H9 (cell line): ENCODE measurements around the gene PRADC1. TPM values are rescaled to one million over a fixed set of nuclear protein-coding genes. Genes with fewer than 3 reads are reported as not detected.

Experiments used
- DNase-seq: peaks from one replicate; pipeline ENCODE4 v3.0.0-alpha.2; 2017
- H2AFZ ChIP-seq: one replicate; pipeline ENCODE4 v1.6.1; 2013; ENCODE audit warnings: mild to moderate bottlenecking, low read length, control low read depth, moderate library complexity
- H2AK5ac ChIP-seq: 2 replicates; pipeline ENCODE4 v1.6.1; 2013; ENCODE audit warnings: low read length, control low read depth, mixed read lengths; ENCODE audit not compliant: insufficient read length
- H2BK120ac ChIP-seq: one replicate; pipeline ENCODE4 v1.6.1; 2013; ENCODE audit warnings: low read depth, mild to moderate bottlenecking, low read length, control low read depth, inconsistent platforms; ENCODE audit not compliant: poor library complexity, severe bottlenecking
- H2BK12ac ChIP-seq: 2 replicates; pipeline ENCODE4 v1.6.1; 2013; ENCODE audit warnings: low read length, control low read depth, mixed read lengths, low read depth; ENCODE audit not compliant: insufficient read length
- H2BK15ac ChIP-seq: 2 replicates; pipeline ENCODE4 v1.6.1; 2013; ENCODE audit warnings: low read depth, low read length, control low read depth
- H2BK20ac ChIP-seq: one replicate; pipeline ENCODE4 v1.6.1; 2013; ENCODE audit warnings: low read depth, mild to moderate bottlenecking, low read length, control low read depth, inconsistent platforms; ENCODE audit not compliant: poor library complexity, severe bottlenecking
- H2BK5ac ChIP-seq: 2 replicates; pipeline ENCODE4 v1.6.1; 2013; ENCODE audit warnings: low read length, control low read depth, mixed read lengths; ENCODE audit not compliant: insufficient read length
- H3K14ac ChIP-seq: 2 replicates; pipeline ENCODE4 v1.6.1; 2013; ENCODE audit warnings: low read length, control low read depth; ENCODE audit not compliant: insufficient read depth
- H3K18ac ChIP-seq: 2 replicates; pipeline ENCODE4 v1.6.1; 2013; ENCODE audit warnings: low read depth, mild to moderate bottlenecking, mixed read lengths, low read length, control low read depth; ENCODE audit not compliant: insufficient read length
- H3K23ac ChIP-seq: 2 replicates; pipeline ENCODE4 v1.6.1; 2013; ENCODE audit warnings: low read length, control low read depth, mixed read lengths, low read depth; ENCODE audit not compliant: insufficient read length
- H3K23me2 ChIP-seq: 2 replicates; pipeline ENCODE4 v1.6.1; 2013; ENCODE audit warnings: low read depth, mild to moderate bottlenecking, mixed read lengths, low read length, control low read depth; ENCODE audit not compliant: insufficient read length, poor library complexity, severe bottlenecking
- H3K27ac ChIP-seq: 2 replicates; pipeline ENCODE4 v1.5.1; 2013; ENCODE audit warnings: low read length, control low read depth, mixed read lengths, low read depth; ENCODE audit not compliant: insufficient read length
- H3K27me3 ChIP-seq: 2 replicates; pipeline ENCODE4 v1.6.1; 2013; ENCODE audit warnings: low read length, control low read depth, inconsistent platforms; ENCODE audit not compliant: insufficient read depth
- H3K4ac ChIP-seq: 2 replicates; pipeline ENCODE4 v1.6.1; 2013; ENCODE audit warnings: low read depth, mild to moderate bottlenecking, control low read depth, inconsistent platforms, low read length, moderate library complexity
- H3K4me1 ChIP-seq: 2 replicates; pipeline ENCODE4 v1.6.1; 2013; ENCODE audit warnings: low read length, control low read depth, inconsistent platforms; ENCODE audit not compliant: insufficient read depth
- H3K4me2 ChIP-seq: 2 replicates; pipeline ENCODE4 v1.6.1; 2013; ENCODE audit warnings: low read length, control low read depth, mixed read lengths; ENCODE audit not compliant: insufficient read length, insufficient read depth
- H3K56ac ChIP-seq: 2 replicates; pipeline ENCODE4 v1.6.1; 2013; ENCODE audit warnings: low read depth, mild to moderate bottlenecking, mixed read lengths, low read length, control low read depth; ENCODE audit not compliant: insufficient read length
- H3K79me1 ChIP-seq: 2 replicates; pipeline ENCODE4 v1.6.1; 2013; ENCODE audit warnings: low read depth, mild to moderate bottlenecking, moderate library complexity, low read length, control low read depth, inconsistent platforms; ENCODE audit not compliant: insufficient read depth, poor library complexity, severe bottlenecking
- H3K79me2 ChIP-seq: 2 replicates; pipeline ENCODE4 v1.6.1; 2013; ENCODE audit warnings: low read length, control low read depth, inconsistent platforms; ENCODE audit not compliant: insufficient read depth
- H3K9ac ChIP-seq: 2 replicates; pipeline ENCODE4 v1.6.1; 2013; ENCODE audit warnings: low read length, control low read depth, mixed read lengths; ENCODE audit not compliant: insufficient read length; ENCODE audit errors: extremely low read depth
- H3K9me3 ChIP-seq: one replicate; pipeline ENCODE4 v1.6.1; 2013; ENCODE audit warnings: low read depth, low read length, inconsistent platforms; ENCODE audit not compliant: control insufficient read depth
- H3T11ph ChIP-seq: one replicate; pipeline ENCODE4 v1.6.1; 2013; ENCODE audit warnings: mild to moderate bottlenecking, low read length, control low read depth, inconsistent platforms
- H4K20me1 ChIP-seq: one replicate; pipeline ENCODE4 v1.6.1; 2013; ENCODE audit not compliant: control insufficient read depth, insufficient read length, insufficient read depth
- H4K5ac ChIP-seq: 2 replicates; pipeline ENCODE4 v1.6.1; 2013; ENCODE audit warnings: low read depth, mild to moderate bottlenecking, mixed read lengths, low read length, control low read depth; ENCODE audit not compliant: insufficient read length
- H4K8ac ChIP-seq: replicated peaks from 2 replicates; pipeline ENCODE4 v1.6.1; 2013; ENCODE audit warnings: low read length, control low read depth, mixed read lengths, low read depth; ENCODE audit not compliant: insufficient read length
- H4K91ac ChIP-seq: 2 replicates; pipeline ENCODE4 v1.6.1; 2013; ENCODE audit warnings: low read depth, mild to moderate bottlenecking, moderate library complexity, mixed read lengths, low read length, control low read depth; ENCODE audit not compliant: insufficient read length
- H3K27ac Mint-ChIP-seq, 3 experiments: 2 replicates in 2 of 3; 3 replicates in 1 of 3; pipeline ENCODE4 v1.8.0; 2020 to 2021; ENCODE audit warnings: mixed read lengths in 3 of 3, mild to moderate bottlenecking in 1 of 3, moderate library complexity in 1 of 3
- H3K27me3 Mint-ChIP-seq: 2 replicates; pipeline ENCODE4 v1.8.0; 2021; ENCODE audit warnings: low read depth, mild to moderate bottlenecking, moderate library complexity, mixed read lengths
- H3K36me3 Mint-ChIP-seq, 3 experiments: 2 replicates in 2 of 3; 3 replicates in 1 of 3; pipeline ENCODE4 v1.8.0; 2020 to 2021; ENCODE audit warnings: low read depth in 3 of 3, mixed read lengths in 3 of 3; ENCODE audit not compliant: insufficient read depth in 1 of 3
- H3K4me1 Mint-ChIP-seq, 2 experiments: 2 replicates each; pipeline ENCODE4 v1.8.0; 2020; ENCODE audit warnings: mixed read lengths in 2 of 2
- H3K4me3 Mint-ChIP-seq, 2 experiments: 2 replicates in 1 of 2; 3 replicates in 1 of 2; pipeline ENCODE4 v1.8.0; 2020 to 2021; ENCODE audit warnings: mild to moderate bottlenecking in 2 of 2, mixed read lengths in 2 of 2, moderate library complexity in 1 of 2
- H3K9me3 Mint-ChIP-seq, 2 experiments: 2 replicates in 1 of 2; 3 replicates in 1 of 2; pipeline ENCODE4 v1.8.0; 2020; ENCODE audit warnings: mild to moderate bottlenecking in 2 of 2, mixed read lengths in 2 of 2, moderate library complexity in 1 of 2
- WGBS: extraction: QIAGEN DNeasy Blood & Tissue Kit; methylation state at CpG from one replicate; pipeline ENCODE4 v1.1.7; 2013; ENCODE audit warnings: missing lambda C conversion rate, low lambda C conversion rate, mixed read lengths; ENCODE audit not compliant: insufficient read length; ENCODE audit errors: extremely low coverage; 5-methylcytosine and 5-hydroxymethylcytosine counted together
- total RNA-seq: library from RNA; stranded (reverse); gene quantifications from 2 replicates; pipeline ENCODE4 v1.2.1, GENCODE V29; 2021
- TF ChIP-seq, protein P1 (sequence below): fragments of 200-600 bp; sonication (generic); conservative IDR thresholded peaks from 3 replicates; pipeline ENCODE4 v1.8.0; 2021; ENCODE audit warnings: antibody characterized with exemption, mild to moderate bottlenecking

The PRADC1 gene
- total RNA-seq, 1 experiment from 2014 or later, result 9.6 TPM

DNA sequence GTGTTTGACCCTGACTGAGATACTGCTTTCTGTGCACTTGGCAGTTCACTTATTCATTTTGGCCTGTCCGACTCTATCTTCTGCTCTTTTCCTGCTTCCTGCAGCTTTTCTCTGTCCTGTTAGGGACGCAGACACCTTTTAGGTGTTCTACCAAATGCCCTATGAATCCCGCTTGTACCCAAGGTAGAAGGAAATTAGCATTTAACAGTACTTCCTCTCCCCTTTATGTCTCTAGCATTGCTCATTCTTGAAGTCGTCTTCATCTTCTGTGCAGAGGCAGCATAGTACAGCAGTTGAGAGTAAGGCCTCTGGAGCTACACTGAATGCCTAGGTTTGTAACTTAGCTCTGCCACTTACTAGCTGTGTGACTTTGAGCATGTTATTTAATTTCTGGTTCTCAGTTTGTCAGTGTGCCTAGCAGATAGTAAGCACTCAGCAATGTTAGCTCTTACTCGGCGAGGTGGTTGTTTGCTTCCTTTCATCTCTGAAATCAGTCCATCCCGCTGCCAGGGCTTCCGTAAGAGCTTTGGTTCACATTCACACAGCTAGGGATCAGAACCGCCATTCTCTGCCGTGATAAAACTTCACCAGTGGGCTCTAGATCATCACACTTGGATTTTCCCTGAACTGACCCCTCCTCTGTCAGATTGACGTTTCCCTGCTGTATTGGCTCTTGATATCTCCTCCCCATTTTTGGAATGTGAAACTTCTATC is 2.4 kb upstream of the PRADC1 start:
- no peak overlapping the region for H4K8ac ChIP-seq
- H3K4me1 Mint-ChIP-seq, result peaks cover 35 to 36% of the 10 kb centered on the region in 2 experiments
- peak overlapping the region; percentile 96 for H3K4me2 ChIP-seq
- H4K20me1 ChIP-seq, result no peaks in the 10 kb centered on the region
- peaks cover 8% of the 10 kb centered on the region; the same call in 1 of the 2 replicates for H3K4me1 ChIP-seq
- H3K14ac ChIP-seq, result no peak overlapping the region
- DNase-seq, result no peak
- H2BK5ac ChIP-seq, result no peak overlapping the region
- no peak overlapping the region for H4K91ac ChIP-seq
- TF ChIP-seq, protein P1, sequence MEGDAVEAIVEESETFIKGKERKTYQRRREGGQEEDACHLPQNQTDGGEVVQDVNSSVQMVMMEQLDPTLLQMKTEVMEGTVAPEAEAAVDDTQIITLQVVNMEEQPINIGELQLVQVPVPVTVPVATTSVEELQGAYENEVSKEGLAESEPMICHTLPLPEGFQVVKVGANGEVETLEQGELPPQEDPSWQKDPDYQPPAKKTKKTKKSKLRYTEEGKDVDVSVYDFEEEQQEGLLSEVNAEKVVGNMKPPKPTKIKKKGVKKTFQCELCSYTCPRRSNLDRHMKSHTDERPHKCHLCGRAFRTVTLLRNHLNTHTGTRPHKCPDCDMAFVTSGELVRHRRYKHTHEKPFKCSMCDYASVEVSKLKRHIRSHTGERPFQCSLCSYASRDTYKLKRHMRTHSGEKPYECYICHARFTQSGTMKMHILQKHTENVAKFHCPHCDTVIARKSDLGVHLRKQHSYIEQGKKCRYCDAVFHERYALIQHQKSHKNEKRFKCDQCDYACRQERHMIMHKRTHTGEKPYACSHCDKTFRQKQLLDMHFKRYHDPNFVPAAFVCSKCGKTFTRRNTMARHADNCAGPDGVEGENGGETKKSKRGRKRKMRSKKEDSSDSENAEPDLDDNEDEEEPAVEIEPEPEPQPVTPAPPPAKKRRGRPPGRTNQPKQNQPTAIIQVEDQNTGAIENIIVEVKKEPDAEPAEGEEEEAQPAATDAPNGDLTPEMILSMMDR, result no peak
- no peak overlapping the region for H3K4ac ChIP-seq
- no peak overlapping the region for H3K18ac ChIP-seq
- no peak overlapping the region for H2BK20ac ChIP-seq
- no peaks in the 10 kb centered on the region for H3K79me1 ChIP-seq
- peaks cover 14% of the 10 kb centered on the region for H3K23me2 ChIP-seq
- no peak overlapping the region for H3K23ac ChIP-seq
- peaks cover 39% of the 10 kb centered on the region for H3K79me2 ChIP-seq
- H2BK15ac ChIP-seq, result no peak overlapping the region
- H3K27me3 Mint-ChIP-seq, result no peaks in the 10 kb centered on the region; the same call in 1 of the 2 replicates
- no peaks in the 10 kb centered on the region for H3K9me3 ChIP-seq
- no peak overlapping the region for H2AFZ ChIP-seq
- H3K27me3 ChIP-seq, result no peaks in the 10 kb centered on the region
- no peak overlapping the region for H2BK120ac ChIP-seq
- no peak overlapping the region for H3K27ac ChIP-seq
- peak overlapping the region; percentile 97 to 99 for H3K4me3 Mint-ChIP-seq
- no CpG with 5 or more reads among the region's 11 CpGs for WGBS
- peak overlapping the region; percentile 94 for H3K9ac ChIP-seq
- no peaks in the 10 kb centered on the region for H3K9me3 Mint-ChIP-seq
- H3K36me3 Mint-ChIP-seq, result peaks cover 11 to 35% (median 25%) of the 10 kb centered on the region in 3 experiments
- H2AK5ac ChIP-seq, result no peak overlapping the region
- H4K5ac ChIP-seq, result no peak overlapping the region
- H3T11ph ChIP-seq, result no peak overlapping the region
- H3K56ac ChIP-seq, result no peak overlapping the region
- H2BK12ac ChIP-seq, result no peak overlapping the region
- H3K27ac Mint-ChIP-seq, result peak overlapping the region in 2 of 3 experiments; percentile 34 to 95; a peak in 3 of 7 replicates
